ENCODE measurements around the gene NAGPA.

DNA sequence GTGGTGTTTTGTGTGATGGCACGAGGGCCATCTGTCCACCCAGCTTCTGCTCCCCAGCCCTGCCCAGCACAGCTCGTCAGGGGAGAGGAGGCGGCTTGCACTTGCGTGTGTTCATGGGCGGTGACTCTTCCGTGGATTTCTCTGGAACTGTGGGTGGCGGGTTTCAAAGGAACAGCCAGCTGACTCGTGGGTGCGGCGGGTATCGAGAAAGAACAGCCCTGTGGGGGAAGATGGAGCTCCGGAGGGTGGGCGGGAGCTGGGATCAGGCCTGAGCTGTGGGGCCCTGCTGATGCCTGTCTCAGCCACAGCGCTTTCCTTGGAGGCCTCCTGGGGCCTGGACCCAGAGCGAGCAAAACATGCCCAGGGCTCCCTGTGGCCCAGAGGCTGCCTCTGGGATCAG lies 13.2 kb downstream of the NAGPA start:
- TF ChIP-seq, protein P1, sequence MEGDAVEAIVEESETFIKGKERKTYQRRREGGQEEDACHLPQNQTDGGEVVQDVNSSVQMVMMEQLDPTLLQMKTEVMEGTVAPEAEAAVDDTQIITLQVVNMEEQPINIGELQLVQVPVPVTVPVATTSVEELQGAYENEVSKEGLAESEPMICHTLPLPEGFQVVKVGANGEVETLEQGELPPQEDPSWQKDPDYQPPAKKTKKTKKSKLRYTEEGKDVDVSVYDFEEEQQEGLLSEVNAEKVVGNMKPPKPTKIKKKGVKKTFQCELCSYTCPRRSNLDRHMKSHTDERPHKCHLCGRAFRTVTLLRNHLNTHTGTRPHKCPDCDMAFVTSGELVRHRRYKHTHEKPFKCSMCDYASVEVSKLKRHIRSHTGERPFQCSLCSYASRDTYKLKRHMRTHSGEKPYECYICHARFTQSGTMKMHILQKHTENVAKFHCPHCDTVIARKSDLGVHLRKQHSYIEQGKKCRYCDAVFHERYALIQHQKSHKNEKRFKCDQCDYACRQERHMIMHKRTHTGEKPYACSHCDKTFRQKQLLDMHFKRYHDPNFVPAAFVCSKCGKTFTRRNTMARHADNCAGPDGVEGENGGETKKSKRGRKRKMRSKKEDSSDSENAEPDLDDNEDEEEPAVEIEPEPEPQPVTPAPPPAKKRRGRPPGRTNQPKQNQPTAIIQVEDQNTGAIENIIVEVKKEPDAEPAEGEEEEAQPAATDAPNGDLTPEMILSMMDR (IDR thresholded peaks at IDR 0.05): no peak
- no peak for TF ChIP-seq POLR2A (IDR thresholded peaks at IDR 0.05)

All from lower leg skin (tissue), 3 donors.